D721Med (cell line): ENCODE data around the gene IDH2.
"Not testable (repeated sequence)": the region's sequence is repeated elsewhere in the genome, so short reads cannot be mapped to it uniquely, and the experiment has no call there.

Experiments used
- DNase-seq: peaks from one replicate; pipeline ENCODE4 v3.0.0; 2011; ENCODE audit warnings: low spot score; ENCODE audit not compliant: insufficient read length
- FAIRE-seq: peaks from 2 replicates; lab custom pipeline; 2011; peaks lifted over from hg19 to GRCh38; lab: Jason Lieb, UNC
- TF ChIP-seq, protein P1 (sequence below): IDR thresholded peaks from 2 replicates; pipeline ENCODE4 v1.5.1; 2012; ENCODE audit warnings: mild to moderate bottlenecking, control low read depth; ENCODE audit not compliant: insufficient read depth; ENCODE audit errors: missing control alignments

The IDH2 gene

DNA sequence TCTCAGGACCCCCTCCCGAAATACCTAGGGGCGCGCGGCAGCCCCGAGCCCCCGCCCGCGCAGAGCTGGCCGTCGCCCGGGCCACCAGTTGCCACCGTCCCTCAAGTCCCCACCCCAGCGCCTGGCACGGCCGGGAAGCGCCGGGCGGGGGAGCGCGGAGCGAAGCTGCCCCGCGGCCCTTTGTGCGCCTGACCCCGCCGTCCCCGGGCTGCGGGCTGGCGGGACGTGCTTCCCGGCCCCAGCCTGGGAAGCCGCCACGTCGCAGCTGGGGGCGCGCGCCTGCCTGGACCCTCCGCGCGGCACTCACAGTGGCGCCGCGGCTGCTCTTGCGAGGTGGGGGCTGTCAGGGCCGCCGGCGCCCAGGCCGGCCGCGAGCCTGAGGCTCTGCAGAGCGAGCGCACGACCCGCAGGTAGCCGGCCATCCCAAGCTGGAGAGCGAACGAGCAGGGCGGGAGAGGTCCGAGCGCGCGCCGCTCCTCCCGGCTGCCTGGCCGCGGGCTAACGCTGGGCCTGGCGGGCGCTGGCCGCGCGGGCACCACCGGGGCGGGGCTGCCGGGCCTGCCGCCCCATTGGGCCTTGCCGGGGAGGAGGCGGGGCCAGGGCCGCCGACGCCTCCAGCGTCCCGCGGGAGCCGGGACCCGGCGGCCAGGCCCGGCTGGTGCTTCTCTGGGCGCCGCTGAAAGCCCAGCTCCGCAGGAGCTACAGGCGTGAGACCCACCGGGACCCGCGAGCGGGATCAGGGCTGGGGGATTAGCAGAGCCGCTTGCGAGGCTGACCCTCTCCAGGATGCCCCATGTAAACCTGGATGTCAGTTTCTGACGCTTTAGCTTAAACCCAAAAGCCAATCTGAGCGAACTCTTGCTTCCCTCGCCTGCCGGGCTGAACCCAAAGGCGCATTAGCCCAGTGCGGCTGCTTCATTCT, at the start of gene IDH2:
IDH2 (minus strand) TSS at position 500 of the 922 bp plus-strand sequence; CDS start at position 422, 78 bp downstream.
- DNase-seq, result peak; percentile 80
- TF ChIP-seq, protein P1, sequence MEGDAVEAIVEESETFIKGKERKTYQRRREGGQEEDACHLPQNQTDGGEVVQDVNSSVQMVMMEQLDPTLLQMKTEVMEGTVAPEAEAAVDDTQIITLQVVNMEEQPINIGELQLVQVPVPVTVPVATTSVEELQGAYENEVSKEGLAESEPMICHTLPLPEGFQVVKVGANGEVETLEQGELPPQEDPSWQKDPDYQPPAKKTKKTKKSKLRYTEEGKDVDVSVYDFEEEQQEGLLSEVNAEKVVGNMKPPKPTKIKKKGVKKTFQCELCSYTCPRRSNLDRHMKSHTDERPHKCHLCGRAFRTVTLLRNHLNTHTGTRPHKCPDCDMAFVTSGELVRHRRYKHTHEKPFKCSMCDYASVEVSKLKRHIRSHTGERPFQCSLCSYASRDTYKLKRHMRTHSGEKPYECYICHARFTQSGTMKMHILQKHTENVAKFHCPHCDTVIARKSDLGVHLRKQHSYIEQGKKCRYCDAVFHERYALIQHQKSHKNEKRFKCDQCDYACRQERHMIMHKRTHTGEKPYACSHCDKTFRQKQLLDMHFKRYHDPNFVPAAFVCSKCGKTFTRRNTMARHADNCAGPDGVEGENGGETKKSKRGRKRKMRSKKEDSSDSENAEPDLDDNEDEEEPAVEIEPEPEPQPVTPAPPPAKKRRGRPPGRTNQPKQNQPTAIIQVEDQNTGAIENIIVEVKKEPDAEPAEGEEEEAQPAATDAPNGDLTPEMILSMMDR, result no peak
- no peak for FAIRE-seq

DNA sequence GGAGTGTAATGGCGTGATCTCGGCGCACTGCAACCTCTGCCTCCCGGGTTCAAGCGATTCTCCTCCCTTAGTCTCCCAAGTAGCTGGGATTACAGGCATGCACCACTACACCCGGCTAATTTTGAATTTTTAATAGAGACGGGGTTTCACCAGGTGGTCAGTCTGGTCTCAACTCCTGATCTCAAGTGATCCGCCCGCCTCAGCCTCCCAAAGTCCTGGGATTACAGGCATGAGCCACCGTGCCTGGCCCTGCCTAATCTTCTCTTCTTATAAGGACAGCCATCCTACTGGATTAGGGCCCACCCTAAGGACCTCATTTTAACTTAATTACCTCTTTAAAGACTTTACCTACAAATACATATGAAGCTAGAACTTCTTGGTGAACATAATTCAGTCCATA, 48.3 kb upstream of the IDH2 start:
- not testable (repeated sequence) for FAIRE-seq

DNA sequence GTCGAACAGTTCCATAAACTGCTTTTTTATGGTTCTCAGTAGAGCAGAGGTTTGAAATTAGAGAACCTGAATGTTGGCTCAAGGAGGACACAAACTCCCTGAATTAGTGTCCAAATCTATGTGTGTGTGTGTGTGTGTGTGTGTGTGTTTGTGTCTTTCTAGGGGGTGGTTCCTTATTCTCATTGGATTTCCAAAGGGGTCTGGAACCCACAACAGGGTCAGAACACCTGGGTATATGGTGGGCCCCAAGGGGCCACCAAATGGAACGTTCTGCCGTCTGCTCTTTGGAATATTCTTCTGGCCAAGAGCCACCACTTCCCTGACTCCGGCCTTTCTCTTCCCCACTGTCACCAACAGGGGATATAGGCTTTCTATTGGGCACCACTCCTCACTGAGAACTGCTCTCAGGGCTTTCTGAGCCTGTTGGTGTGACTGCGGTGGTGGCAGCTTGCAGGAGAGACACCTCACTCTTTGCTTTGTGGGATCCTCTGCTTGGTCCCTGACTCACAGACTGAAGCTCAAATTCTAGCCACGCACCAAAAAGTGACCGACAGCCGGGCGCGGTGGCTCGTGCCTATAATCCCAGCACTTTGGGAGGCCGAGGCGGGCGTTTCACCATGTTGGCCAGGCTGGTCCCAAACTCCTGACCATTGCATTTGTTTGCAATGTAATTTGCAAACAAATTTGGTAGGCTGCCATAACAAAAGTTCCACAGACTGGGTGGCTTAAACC, 47.5 kb upstream of the IDH2 start:
- FAIRE-seq (no peak), DNase-seq (no peak)
- TF ChIP-seq, protein P1, result no peak

More for the DNA sequence above, 48.3 kb upstream of the IDH2 start:
- not testable (repeated sequence) for DNase-seq

DNA sequence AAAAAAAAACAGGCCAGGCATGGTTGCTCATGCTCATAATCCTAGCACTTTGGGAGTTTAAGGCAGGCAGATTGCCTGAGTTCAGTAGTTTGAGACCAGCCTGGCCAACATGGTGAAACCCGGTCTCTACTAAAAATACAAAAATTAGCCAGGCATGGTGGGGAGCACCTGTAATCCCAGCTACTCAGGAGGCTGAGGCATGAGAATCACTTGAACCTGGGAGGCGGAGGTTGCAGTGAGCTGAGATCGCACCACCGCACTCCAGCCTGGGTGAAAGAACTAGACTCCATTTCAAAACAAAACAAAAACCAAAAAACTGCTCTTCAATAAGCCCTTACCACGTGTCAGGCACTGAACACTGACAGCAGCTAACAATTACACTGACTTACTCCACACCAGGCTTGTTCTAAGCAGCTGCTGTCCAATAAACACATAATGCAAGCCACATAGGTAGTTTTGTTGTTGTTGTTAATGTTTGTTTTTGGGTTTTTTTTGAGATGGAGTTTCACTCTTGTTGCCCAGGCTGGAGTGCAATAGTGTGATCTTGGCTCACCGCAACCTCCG, 44.0 kb upstream of the IDH2 start:
- not testable (repeated sequence) for DNase-seq, FAIRE-seq

DNA sequence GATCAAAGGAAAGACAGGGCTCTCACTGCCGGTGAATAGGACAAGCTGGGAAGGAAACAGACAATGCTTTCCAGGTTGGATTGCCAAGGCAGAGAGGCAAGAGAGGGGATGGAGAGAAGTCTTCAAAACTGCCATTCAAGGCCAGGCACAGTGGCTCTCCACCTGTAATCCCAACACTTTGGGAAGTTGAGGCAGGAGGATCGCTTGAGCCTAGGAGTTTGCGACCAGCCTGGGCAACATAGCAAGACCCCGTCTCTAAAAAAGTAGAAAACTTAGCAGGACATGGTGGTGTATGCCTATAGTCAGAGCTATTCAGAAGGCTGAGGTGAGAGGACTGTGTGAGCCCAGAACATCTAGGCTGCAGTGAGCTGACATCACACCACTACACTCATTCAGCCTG, 43.5 kb upstream of the IDH2 start:
- no peak for FAIRE-seq
- TF ChIP-seq, protein P1, result no peak
- DNase-seq, result no peak

DNA sequence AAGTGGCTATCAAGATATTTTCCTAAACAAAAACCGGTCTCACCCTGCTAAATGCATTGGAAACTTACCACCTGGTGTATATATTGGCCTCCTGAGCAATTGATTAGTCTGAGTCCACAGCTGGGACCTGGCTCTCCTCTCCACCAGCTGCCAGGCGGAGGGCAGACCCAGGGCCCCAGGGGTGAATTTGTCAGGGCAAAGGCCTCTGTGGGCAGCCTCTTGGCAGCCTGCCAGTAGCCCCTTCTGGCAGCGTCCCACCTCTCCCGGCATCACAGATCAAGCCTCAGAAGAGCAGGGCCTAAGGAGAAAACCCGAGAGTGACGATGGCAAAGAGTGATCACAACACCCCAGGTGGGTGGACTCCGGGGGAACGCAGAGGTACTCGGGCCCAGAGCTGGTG, 43.0 kb upstream of the IDH2 start:
- FAIRE-seq (no peak), DNase-seq (no peak)
- TF ChIP-seq, protein P1, result no peak

DNA sequence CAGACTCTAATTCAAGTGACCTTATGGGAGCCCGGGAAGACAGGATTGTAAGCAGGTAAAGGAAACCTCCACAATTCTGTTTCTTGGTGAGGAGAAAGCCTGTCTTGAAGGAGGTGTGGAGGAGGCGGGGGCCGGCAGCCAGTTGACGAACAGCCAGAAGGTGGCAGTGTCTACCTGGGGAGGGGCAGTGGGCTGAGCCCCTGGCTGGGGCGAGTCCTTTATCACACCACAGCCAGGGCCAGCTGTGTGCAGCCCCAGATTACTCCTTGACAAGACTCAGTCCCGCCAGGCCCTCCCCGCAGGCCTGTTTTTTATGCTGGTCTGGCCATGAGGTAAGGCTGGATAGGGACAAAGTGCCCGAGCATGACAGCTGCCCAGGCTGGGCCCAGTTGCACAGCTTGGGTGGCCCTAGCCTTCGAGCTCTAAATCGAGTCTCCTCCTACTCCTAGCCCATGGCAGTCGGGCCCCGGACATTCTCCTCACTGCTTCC, 40.9 kb upstream of the IDH2 start:
- peak; percentile 80 for DNase-seq
- TF ChIP-seq, protein P1, result peak; percentile 71
- no peak for FAIRE-seq
